ENCODE results near the gene AHR.

DNA sequence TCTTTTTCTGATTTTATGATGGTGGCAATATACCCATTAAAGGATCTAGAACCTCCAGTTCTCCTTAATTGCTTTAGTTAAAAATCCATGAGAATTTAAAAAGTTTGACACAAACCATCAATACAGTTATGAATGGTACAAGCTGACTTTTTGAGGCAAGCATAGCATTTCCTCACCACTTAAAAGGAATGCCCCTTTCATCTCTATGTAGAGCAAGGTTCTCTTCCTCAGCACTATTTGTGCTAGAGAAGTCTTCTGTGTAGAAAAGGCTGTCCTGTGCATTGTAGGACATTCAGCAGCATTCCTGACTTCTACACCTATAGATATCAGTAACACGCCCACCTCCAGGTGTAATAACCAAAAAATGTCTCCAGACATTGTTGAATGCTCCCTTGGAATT, 67.3 kb downstream of the AHR start:
- TF ChIP-seq CTCF (IDR thresholded peaks at IDR 0.05), result no peak
- no peak for TF ChIP-seq POLR2AphosphoS5 (IDR thresholded peaks at IDR 0.05)
- no peak for TF ChIP-seq POLR2A (IDR thresholded peaks at IDR 0.05)
- no peak for TF ChIP-seq EP300 (IDR thresholded peaks at IDR 0.05)

Measured in stomach (tissue), 4 donors.